WERI-Rb-1 (cell line): Measurements from ENCODE around the gene FNDC11.
"Not testable (repeated sequence)": the region's sequence is repeated elsewhere in the genome, so short reads cannot be mapped to it uniquely, and the experiment has no call there.

ENCODE experiments used
- DNase-seq: peaks from one replicate; pipeline ENCODE4 v3.0.0-alpha.2; 2020
- H3K27ac ChIP-seq: fragments of 250-450 bp; sonication (Bioruptor Pico); 2 replicates; pipeline ENCODE4 v1.5.1; 2020; ENCODE audit warnings: mild to moderate bottlenecking, moderate library complexity
- H3K27me3 ChIP-seq: fragments of 250-450 bp; sonication (Bioruptor Pico); 2 replicates; pipeline ENCODE4 v1.5.1; 2021; ENCODE audit warnings: mild to moderate bottlenecking, low read depth, moderate library complexity; ENCODE audit not compliant: insufficient read depth, severe bottlenecking
- H3K36me3 ChIP-seq: fragments of 250-450 bp; sonication (Bioruptor Pico); 2 replicates; pipeline ENCODE4 v1.5.1; 2020; ENCODE audit warnings: mild to moderate bottlenecking, moderate library complexity
- H3K4me3 ChIP-seq: 2 replicates; pipeline ENCODE4 v1.5.1; 2011; ENCODE audit warnings: low read depth, mild to moderate bottlenecking, control low read depth, low read length
- H3K9me3 ChIP-seq: fragments of 250-450 bp; sonication (Bioruptor Pico); 2 replicates; pipeline ENCODE4 v1.5.1; 2021; ENCODE audit warnings: mild to moderate bottlenecking, moderate library complexity; ENCODE audit not compliant: severe bottlenecking
- CTCF ChIP-seq: IDR thresholded peaks from 2 replicates; pipeline ENCODE4 v1.5.1; 2011; ENCODE audit warnings: low read depth, mild to moderate bottlenecking, control low read depth, inconsistent platforms, low read length

FNDC11 gene

GRCh38 chr20:63599396-63600050, 45.6 kb downstream of the FNDC11 start:
- TF ChIP-seq CTCF: no peak

DNA sequence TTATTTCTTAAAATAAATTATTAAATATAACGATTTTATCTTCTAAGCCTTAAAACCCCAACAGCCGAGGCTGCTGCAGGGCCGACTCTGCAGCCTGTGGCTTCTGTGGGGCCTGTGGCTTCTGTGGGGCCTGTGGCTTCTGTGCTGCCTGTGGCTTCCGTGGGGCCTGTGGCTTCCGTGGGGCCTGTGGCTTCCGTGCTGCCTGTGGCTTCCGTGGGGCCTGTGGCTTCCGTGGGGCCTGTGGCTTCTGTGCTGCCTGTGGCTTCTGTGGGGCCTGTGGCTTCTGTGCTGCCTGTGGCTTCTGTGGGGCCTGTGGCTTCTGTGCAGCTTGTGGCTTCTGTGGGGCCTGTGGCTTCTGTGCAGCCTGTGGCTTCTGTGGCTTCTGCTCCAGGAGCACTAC, 47.7 kb downstream of the FNDC11 start:
- peaks cover 37% of the 10 kb centered on the region for H3K36me3 ChIP-seq
- not testable (repeated sequence) for DNase-seq, H3K27ac ChIP-seq, H3K27me3 ChIP-seq, H3K9me3 ChIP-seq, H3K4me3 ChIP-seq

More at GRCh38 chr20:63599396-63600050, 45.6 kb downstream of the FNDC11 start:
- DNase-seq: no peak
- no peaks in the 10 kb centered on the region for H3K9me3 ChIP-seq
- H3K4me3 ChIP-seq: no peak overlapping the region
- peaks cover 40% of the 10 kb centered on the region for H3K36me3 ChIP-seq
- no peaks in the 10 kb centered on the region for H3K27me3 ChIP-seq
- no peak overlapping the region for H3K27ac ChIP-seq

DNA sequence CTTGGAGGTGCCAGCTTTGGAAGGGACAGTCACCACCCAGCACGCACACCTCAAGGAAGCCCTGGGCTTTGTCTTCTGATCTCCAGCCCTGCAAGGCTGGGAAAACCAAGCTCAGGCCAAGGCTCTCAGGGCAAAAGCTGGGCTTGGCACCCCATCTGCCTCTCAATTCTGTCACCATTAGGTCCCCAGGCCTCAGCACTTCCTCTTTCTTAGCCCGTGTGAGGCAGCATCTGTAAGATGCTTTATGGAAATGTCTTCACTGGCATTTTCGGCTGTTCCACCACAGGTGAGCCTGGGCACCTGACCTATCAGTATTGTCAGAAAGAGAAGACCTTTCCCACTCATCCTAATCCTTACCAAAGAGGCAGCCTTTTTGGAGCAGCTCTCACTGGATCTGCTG, 48.4 kb downstream of the FNDC11 start:
- no peak overlapping the region for H3K27ac ChIP-seq
- TF ChIP-seq CTCF: no peak
- no peak for DNase-seq
- no peak overlapping the region for H3K4me3 ChIP-seq
- no peaks in the 10 kb centered on the region for H3K9me3 ChIP-seq
- no peaks in the 10 kb centered on the region for H3K27me3 ChIP-seq
- peaks cover 35% of the 10 kb centered on the region for H3K36me3 ChIP-seq
